ENCODE results near the gene RYR2.

The RYR2 gene

DNA sequence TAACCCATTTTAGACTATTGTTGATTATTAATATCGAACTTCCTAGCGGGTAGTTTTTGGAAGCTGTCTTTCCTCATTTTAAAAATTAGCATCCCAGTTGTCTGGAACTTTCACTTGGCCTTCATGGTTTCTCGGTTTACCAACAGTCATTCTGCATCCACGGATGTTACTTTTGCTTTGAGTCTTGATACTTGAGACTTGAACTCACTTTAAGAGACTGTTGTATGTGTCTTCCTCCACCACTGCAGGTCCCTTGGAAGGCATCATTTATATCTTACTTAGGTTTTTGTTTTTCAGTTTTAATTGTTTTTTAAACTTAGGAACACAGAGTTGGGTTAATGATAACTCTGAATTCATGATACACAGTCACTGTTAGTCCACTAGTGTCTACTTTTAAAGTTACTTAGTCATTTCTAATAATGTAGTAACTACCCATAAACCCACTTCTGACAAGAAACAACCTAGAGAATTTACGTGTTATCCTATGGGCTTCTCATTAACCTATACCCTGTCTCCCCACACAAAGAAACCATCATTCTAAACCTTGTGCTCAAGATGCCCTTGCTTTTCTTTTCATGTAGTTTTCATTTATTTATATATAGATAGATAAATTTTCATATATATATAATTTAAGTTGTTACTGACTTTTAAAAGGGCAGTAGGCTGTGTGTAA lies 696.1 kb downstream of the RYR2 start:
- TF ChIP-seq, protein P1, sequence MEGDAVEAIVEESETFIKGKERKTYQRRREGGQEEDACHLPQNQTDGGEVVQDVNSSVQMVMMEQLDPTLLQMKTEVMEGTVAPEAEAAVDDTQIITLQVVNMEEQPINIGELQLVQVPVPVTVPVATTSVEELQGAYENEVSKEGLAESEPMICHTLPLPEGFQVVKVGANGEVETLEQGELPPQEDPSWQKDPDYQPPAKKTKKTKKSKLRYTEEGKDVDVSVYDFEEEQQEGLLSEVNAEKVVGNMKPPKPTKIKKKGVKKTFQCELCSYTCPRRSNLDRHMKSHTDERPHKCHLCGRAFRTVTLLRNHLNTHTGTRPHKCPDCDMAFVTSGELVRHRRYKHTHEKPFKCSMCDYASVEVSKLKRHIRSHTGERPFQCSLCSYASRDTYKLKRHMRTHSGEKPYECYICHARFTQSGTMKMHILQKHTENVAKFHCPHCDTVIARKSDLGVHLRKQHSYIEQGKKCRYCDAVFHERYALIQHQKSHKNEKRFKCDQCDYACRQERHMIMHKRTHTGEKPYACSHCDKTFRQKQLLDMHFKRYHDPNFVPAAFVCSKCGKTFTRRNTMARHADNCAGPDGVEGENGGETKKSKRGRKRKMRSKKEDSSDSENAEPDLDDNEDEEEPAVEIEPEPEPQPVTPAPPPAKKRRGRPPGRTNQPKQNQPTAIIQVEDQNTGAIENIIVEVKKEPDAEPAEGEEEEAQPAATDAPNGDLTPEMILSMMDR (IDR thresholded peaks at IDR 0.05) = no peak

DNA sequence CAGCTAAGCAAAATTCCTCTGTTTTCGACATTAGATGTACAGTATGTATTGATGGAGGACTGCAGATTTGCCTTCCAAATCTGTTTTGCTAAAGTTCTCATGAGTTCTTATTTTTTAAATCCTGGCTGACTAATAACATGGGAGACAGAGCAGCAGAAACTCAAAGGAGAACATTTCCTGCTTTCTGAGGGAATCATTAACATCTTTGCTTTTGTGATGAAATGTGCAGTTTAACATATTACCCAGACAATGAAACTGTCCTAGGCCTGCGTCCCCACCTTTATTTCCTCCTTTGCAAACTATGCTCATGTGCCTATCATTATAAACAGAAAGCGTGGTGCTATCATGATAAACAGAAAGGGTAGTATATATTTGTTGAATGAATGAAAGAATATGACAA lies 698.9 kb downstream of the RYR2 start:
- TF ChIP-seq, protein P1 (IDR thresholded peaks at IDR 0.05) = no peak

DNA sequence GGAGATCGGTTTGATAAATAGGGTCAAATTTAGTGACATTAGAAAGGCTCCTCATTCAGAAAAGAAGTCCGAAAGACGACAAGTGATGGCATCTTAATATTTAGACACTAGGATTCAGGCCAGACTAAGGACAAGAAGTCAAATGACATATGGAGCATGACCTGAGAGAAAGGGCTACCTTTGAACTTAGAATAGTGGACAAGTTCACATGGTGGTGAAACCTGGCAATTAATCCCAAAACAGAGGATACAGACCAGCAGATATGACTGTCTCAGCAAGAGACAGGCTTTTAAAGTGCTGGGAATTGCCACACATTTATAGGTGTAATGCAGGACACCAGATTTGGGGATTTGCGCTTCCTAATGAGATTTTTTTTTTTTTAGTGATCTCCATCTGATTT lies 703.6 kb downstream of the RYR2 start:
- TF ChIP-seq, protein P1 (IDR thresholded peaks at IDR 0.05) = no peak

DNA sequence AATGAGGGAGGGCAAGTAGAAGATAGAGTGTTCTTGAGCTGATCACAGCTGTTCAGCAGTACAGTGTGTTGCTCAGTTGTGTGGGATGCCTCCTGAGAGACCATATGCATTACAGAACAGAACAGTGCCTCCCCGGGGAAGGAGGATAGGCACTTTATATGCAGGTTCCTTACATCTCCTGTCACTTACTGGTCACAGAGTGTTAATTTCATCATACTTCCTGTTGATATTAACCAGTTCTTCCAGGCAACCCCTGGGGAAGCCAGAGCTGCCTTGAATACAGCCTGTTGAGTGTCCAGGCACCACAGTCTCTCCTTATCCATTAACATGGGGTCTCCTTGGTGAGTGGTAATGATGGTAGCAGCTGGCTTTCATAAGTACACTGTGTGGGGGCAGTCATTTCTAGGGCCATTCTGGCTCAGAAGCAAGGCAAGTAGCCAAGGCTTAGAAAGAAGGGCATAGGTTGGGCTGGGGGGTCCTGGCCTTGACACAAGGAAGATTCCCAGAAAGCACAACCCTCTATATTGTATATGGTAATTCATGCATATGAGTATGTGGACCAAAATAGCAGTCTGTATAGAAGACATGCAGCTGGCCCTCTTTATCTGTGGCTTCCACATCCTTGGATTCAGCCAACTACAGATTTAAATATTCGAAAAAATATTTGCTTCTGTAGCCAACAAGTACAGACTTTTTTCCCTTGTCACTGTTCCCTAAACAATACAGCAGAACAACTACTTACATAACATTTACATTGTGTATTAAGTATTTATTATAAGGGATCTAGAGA lies 706.4 kb downstream of the RYR2 start:
- TF ChIP-seq, protein P1 (IDR thresholded peaks at IDR 0.05) = no peak

DNA sequence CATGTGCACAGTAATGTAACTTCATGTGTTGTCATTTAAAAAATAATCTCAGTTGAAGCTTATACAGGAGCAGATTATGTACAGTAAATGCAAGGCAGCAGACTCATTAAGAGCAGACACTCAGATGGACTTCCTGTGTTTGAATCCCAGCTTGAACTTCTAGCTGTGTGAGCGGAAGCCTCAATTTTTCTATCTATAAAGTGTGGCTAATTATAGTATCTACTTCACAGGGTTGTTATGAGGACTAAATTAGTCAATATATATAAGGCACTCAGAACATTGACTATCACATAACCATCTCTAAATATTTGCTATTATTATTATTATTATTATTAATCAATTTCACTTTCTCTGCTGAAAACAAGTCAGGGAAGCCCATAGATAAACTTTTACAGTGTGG lies 707.1 kb downstream of the RYR2 start:
- TF ChIP-seq, protein P1 (IDR thresholded peaks at IDR 0.05) = no peak

DNA sequence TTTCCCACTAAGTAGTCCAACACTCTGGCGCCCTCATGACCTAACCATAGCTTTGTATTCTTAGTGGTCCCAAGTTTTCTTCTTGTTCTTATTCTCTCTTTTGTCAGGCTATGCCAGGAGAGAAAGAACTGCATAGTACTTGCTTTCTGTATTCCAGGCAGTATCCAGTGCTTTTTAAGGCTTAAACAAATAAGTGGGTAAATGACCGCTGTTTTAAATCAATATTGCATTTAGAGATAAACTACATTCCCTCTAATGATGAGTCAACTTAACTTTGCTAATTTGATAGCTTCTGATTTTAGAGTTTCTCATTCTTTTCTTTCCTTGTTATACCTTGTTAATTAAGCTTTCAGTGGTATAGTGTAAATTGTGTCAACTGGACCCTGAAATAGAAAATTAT lies 709.1 kb downstream of the RYR2 start:
- TF ChIP-seq, protein P1 (IDR thresholded peaks at IDR 0.05) = no peak

DNA sequence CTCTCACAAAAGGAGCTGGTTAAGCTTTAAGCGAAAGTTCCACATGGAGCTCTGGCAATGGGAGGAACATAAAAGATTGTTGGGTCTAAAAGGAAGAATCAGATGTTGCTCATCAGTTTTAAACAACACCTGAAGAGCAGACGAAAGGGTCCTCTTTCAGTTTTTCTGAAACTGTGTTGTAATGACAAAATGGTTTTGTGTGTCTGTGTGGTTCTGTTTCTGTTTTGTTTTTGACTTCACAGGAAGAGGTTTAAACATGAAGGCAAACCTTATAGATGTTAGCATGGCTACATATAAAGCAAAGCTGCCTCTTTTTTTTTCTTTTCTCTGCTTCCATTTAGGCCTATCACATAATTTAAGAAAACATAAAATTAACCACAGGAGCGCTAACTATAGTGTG lies 712.6 kb downstream of the RYR2 start:
- TF ChIP-seq, protein P1 (IDR thresholded peaks at IDR 0.05) = no peak
